Measurements from ENCODE around the gene MLN.

DNA sequence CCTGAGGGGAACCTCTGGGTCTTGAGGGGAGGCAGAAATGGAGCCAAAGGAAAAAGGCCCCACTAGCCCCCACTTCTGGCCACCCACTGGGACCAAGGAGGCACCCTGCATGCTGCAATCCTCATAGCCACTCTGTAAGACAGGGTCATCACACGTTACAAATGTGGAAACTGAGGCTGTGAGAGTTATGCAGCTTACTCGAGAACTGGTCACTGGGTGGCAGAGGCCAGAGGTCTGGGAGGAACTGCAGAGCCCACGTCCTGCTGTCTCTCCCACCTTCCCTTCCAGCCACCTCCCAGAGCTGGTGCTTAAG lies 33.0 kb downstream of the MLN start:
- TF ChIP-seq POLR2A (IDR thresholded peaks at IDR 0.05), result no peak
- TF ChIP-seq, protein P1, sequence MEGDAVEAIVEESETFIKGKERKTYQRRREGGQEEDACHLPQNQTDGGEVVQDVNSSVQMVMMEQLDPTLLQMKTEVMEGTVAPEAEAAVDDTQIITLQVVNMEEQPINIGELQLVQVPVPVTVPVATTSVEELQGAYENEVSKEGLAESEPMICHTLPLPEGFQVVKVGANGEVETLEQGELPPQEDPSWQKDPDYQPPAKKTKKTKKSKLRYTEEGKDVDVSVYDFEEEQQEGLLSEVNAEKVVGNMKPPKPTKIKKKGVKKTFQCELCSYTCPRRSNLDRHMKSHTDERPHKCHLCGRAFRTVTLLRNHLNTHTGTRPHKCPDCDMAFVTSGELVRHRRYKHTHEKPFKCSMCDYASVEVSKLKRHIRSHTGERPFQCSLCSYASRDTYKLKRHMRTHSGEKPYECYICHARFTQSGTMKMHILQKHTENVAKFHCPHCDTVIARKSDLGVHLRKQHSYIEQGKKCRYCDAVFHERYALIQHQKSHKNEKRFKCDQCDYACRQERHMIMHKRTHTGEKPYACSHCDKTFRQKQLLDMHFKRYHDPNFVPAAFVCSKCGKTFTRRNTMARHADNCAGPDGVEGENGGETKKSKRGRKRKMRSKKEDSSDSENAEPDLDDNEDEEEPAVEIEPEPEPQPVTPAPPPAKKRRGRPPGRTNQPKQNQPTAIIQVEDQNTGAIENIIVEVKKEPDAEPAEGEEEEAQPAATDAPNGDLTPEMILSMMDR (IDR thresholded peaks at IDR 0.05), result no peak

All from Peyer's patch (tissue), 4 donors.